ENCODE results near the gene TPMT. TPM values are rescaled to one million over a fixed set of nuclear protein-coding genes. Genes with fewer than 3 reads are reported as not detected.

TPMT gene
- total and polyA plus RNA-seq, 2 of the 13 experiments (the other 11 are each of a cell fraction or from before 2014, with no cell fraction given): 11.1 to 22.8 TPM

- Histone ChIP-seq H2AFZ (ENCODE audit: low read length) (no peak overlapping the region), H4K20me1 (ENCODE audit: insufficient read depth, low read length) (no peaks in the 10 kb centered on the region), H3K9ac (ENCODE audit: insufficient read depth, low read depth, low read length) (peak overlapping the region; percentile 93; the same call in 1 of the 2 replicates), H3K27me3 (ENCODE audit: control insufficient read depth in 1 of 2, insufficient read depth in 2 of 2, low read length in 2 of 2) (no peaks in the 10 kb centered on the region), H3K9me3 (ENCODE audit: low read length) (no peaks in the 10 kb centered on the region), H3K27ac (ENCODE audit: extremely low read length, insufficient read depth, low read length) (no peak overlapping the region), H3K36me3 (replicated peaks in 1 of 2; ENCODE audit: control insufficient read depth in 1 of 2, insufficient read depth in 2 of 2, low read length in 2 of 2) (no peaks in the 10 kb centered on the region), H3K4me3 (replicated peaks in 1 of 3; ENCODE audit: insufficient read depth in 1 of 3, low read depth in 2 of 3, low read length in 3 of 3) (no peak overlapping the region), H3K4me2 (ENCODE audit: low read depth, low read length) (peak overlapping the region; percentile 81), H3K4me1 (ENCODE audit: insufficient read depth, low read length) (peaks cover 32% of the 10 kb centered on the region), H3K79me2 (ENCODE audit: insufficient read depth, low read length) (no peaks in the 10 kb centered on the region)
- in situ Hi-C loops (cut with HindIII; ENCODE audit: extremely low pct_ligation_motif_present, low pct_unique_long_range_greater_than_20kb) (no loop called here), intact Hi-C loops (cut with micrococcal nuclease; ENCODE audit: unreplicated experiment) (loop anchor here (10.0 kb wide), 2 partner anchors 169 to 449 kb away; partner anchors contain the start of genes KIF13A and NUP153)
- no TSS peak for BruUV-seq (replicated peaks)
- ChIA-PET POLR2A (no interaction called here), CTCF (ENCODE audit: low intra/inter-chr PET ratio, low total read pairs) (no interaction called here)
- no peak for FAIRE-seq
- DNase-seq (ENCODE audit: low spot score): no peak
- no peak for ATAC-seq
- TF ChIP-seq SNAI1 (CRISPR knock-in tag; IDR thresholded peaks at IDR 0.05; ENCODE audit: borderline replicate concordance) (0 out of 2 replicates have a peak, but pooled peaks have one; percentile 31), MAFF (IDR thresholded peaks at IDR 0.05; ENCODE audit: low read depth, low read length) (0 out of 2 replicates have a peak, but pooled peaks have one; percentile 21), CCDC6 (CRISPR knock-in tag; IDR thresholded peaks at IDR 0.05) (no peak), SRF (IDR thresholded peaks at IDR 0.05; ENCODE audit: low read depth, low read length) (0 out of 2 replicates have a peak, but pooled peaks have one; percentile 18), MAFK (conservative IDR thresholded peaks at IDR 0.05 in 1 of 2, IDR thresholded peaks at IDR 0.05 in 1 of 2; ENCODE audit: low read length in 2 of 2) (peak in 1 of 2 experiments; percentile 19; a peak in 1 of 4 replicates)
Observed at GRCh38 chr6:18153311-18153703, 1.6 kb downstream of the TPMT start.

GRCh38 chr6:18151801-18152200, 3.1 kb downstream of the TPMT start:
- Histone ChIP-seq H3K4me2 (ENCODE audit: low read depth, low read length) (no peak overlapping the region), H3K27ac (ENCODE audit: extremely low read length, insufficient read depth, low read length) (no peak overlapping the region), H3K36me3 (replicated peaks in 1 of 2; ENCODE audit: control insufficient read depth in 1 of 2, insufficient read depth in 2 of 2, low read length in 2 of 2) (no peaks in the 10 kb centered on the region), H4K20me1 (ENCODE audit: insufficient read depth, low read length) (no peaks in the 10 kb centered on the region), H2AFZ (ENCODE audit: low read length) (no peak overlapping the region), H3K4me1 (ENCODE audit: insufficient read depth, low read length) (peaks cover 47% of the 10 kb centered on the region), H3K79me2 (ENCODE audit: insufficient read depth, low read length) (no peaks in the 10 kb centered on the region), H3K4me3 (replicated peaks in 1 of 3; ENCODE audit: insufficient read depth in 1 of 3, low read depth in 2 of 3, low read length in 3 of 3) (no peak overlapping the region), H3K9ac (ENCODE audit: insufficient read depth, low read depth, low read length) (no peak overlapping the region), H3K9me3 (ENCODE audit: low read length) (no peaks in the 10 kb centered on the region), H3K27me3 (ENCODE audit: control insufficient read depth in 1 of 2, insufficient read depth in 2 of 2, low read length in 2 of 2) (no peaks in the 10 kb centered on the region)
- intact Hi-C loops (cut with micrococcal nuclease; ENCODE audit: unreplicated experiment) (loop anchor here (10.0 kb wide), 2 partner anchors 167 to 447 kb away; partner anchors contain the start of genes KIF13A and NUP153), in situ Hi-C loops (cut with HindIII; ENCODE audit: extremely low pct_ligation_motif_present, low pct_unique_long_range_greater_than_20kb) (no loop called here)
- WGBS (ENCODE audit: low lambda C conversion rate): 94% methylated on average over 3 of the region's 3 CpGs
- CTCF ChIA-PET (ENCODE audit: low intra/inter-chr PET ratio, low total read pairs): no interaction called here
- DNase-seq (ENCODE audit: low spot score) (no peak), ATAC-seq (no peak), FAIRE-seq (no peak)
- POLR2A ChIA-PET: no interaction called here
- TF ChIP-seq RXRB (CRISPR knock-in tag; IDR thresholded peaks at IDR 0.05; ENCODE audit: borderline replicate concordance): no peak
- no peak for TF ChIP-seq ZNF10 (CRISPR knock-in tag; IDR thresholded peaks at IDR 0.05; ENCODE audit: borderline replicate concordance, low read depth)
- no peak for TF ChIP-seq FIP1L1 (IDR thresholded peaks at IDR 0.05; ENCODE audit: borderline replicate concordance, insufficient read depth, low read depth, low read length)
- no peak for TF ChIP-seq NFKBIZ (CRISPR knock-in tag; IDR thresholded peaks at IDR 0.05)
- no peak for TF ChIP-seq ZNF3 (CRISPR knock-in tag; IDR thresholded peaks at IDR 0.05)
- no peak for TF ChIP-seq ZNF747 (CRISPR knock-in tag; IDR thresholded peaks at IDR 0.05; ENCODE audit: borderline replicate concordance)
- TF ChIP-seq PREB (CRISPR knock-in tag; IDR thresholded peaks at IDR 0.05): no peak
- TF ChIP-seq FOXJ3 (CRISPR knock-in tag; IDR thresholded peaks at IDR 0.05; ENCODE audit: borderline replicate concordance): no peak
- TF ChIP-seq ZFP36 (IDR thresholded peaks at IDR 0.05; ENCODE audit: borderline replicate concordance, low read depth, low read length, partially characterized antibody): no peak
- no peak for TF ChIP-seq E2F1 (CRISPR knock-in tag; IDR thresholded peaks at IDR 0.05)
- TF ChIP-seq ZNF446 (CRISPR knock-in tag; IDR thresholded peaks at IDR 0.05): no peak
- TF ChIP-seq BRCA1 (CRISPR knock-in tag; IDR thresholded peaks at IDR 0.05): no peak
- BruUV-seq (replicated peaks): no TSS peak

All from HepG2 (cell line).